IMR-90 (cell line): ENCODE data around the gene ENPP7.

Experiments
- CEBPB ChIP-seq: IDR thresholded peaks from 2 replicates; pipeline ENCODE4 v1.6.1; 2012; ENCODE audit warnings: low read depth, low read length, improper control_type of control experiment
- MAZ ChIP-seq: IDR thresholded peaks from 2 replicates; pipeline ENCODE4 v1.6.1; 2012; ENCODE audit warnings: low read depth, mild to moderate bottlenecking, low read length, improper control_type of control experiment, moderate library complexity, borderline replicate concordance
- MXI1 ChIP-seq: IDR thresholded peaks from 2 replicates; pipeline ENCODE4 v1.6.1; 2012; ENCODE audit warnings: low read depth, mild to moderate bottlenecking, low read length, moderate library complexity, borderline replicate concordance
- POLR2A ChIP-seq: IDR thresholded peaks from 2 replicates; pipeline ENCODE4 v1.6.1; 2012; ENCODE audit warnings: mild to moderate bottlenecking, low read depth, low read length
- RCOR1 ChIP-seq: IDR thresholded peaks from 2 replicates; pipeline ENCODE4 v1.6.1; 2012; ENCODE audit warnings: mild to moderate bottlenecking, low read length, improper control_type of control experiment; ENCODE audit not compliant: insufficient replicate concordance
- RFX5 ChIP-seq: IDR thresholded peaks from 2 replicates; pipeline ENCODE4 v1.8.0; 2012; ENCODE audit warnings: low read depth, mild to moderate bottlenecking, low read length, moderate library complexity
- TF ChIP-seq, protein P1 (sequence below): conservative IDR thresholded peaks from 2 replicates; pipeline ENCODE4 v1.5.1; 2012; ENCODE audit warnings: mild to moderate bottlenecking, low read depth, low read length, improper control_type of control experiment

DNA sequence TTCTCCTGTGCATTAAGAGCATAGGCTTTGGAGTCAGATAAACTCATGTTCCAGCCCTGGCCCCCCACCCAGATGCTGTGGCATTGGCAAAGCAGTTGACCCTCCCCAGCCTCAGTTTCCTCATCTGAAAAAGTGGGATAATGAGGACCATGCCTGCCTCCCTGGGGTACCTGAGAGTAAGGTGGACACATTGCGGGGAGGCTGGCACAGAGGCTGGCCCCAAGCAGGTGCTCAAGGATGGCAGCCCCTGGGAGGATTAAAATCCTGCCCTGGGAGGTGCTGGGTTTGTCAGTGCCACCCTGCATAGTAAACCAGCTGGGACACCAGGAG, 11.8 kb downstream of the ENPP7 start:
- TF ChIP-seq POLR2A (no peak), MXI1 (no peak), RFX5 (no peak), RCOR1 (no peak), MAZ (no peak), CEBPB (no peak)
- TF ChIP-seq, protein P1, sequence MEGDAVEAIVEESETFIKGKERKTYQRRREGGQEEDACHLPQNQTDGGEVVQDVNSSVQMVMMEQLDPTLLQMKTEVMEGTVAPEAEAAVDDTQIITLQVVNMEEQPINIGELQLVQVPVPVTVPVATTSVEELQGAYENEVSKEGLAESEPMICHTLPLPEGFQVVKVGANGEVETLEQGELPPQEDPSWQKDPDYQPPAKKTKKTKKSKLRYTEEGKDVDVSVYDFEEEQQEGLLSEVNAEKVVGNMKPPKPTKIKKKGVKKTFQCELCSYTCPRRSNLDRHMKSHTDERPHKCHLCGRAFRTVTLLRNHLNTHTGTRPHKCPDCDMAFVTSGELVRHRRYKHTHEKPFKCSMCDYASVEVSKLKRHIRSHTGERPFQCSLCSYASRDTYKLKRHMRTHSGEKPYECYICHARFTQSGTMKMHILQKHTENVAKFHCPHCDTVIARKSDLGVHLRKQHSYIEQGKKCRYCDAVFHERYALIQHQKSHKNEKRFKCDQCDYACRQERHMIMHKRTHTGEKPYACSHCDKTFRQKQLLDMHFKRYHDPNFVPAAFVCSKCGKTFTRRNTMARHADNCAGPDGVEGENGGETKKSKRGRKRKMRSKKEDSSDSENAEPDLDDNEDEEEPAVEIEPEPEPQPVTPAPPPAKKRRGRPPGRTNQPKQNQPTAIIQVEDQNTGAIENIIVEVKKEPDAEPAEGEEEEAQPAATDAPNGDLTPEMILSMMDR: no peak
